Neural progenitor cell (in vitro differentiated cells): ENCODE measurements around the gene OR4N2.
"Not testable (repeated sequence)": the region's sequence is repeated elsewhere in the genome, so short reads cannot be mapped to it uniquely, and the experiment has no call there.

Experiments
- CTCF ChIP-seq: fragments of 200-600 bp; sonication (generic); IDR thresholded peaks from 2 replicates; pipeline ENCODE4 v1.5.1; 2017; ENCODE audit warnings: antibody characterized with exemption, mild to moderate bottlenecking
- EZH2 ChIP-seq: fragments of 200-600 bp; sonication (generic); IDR thresholded peaks from 2 replicates; pipeline ENCODE4 v1.6.1; 2017; ENCODE audit warnings: antibody characterized with exemption, mild to moderate bottlenecking, moderate library complexity

- not testable (repeated sequence) for TF ChIP-seq CTCF, EZH2
Measured at GRCh38 chr14:19803470-19803869, at the start of gene OR4N2.
